GM19452 (cell line): ENCODE results near the gene PIGR.
A peak's percentile ranks its signal among the peaks of the same experiment; 100 is the strongest.

ENCODE experiments used
- ATAC-seq: cut with Tn5 transposase; IDR thresholded peaks from one replicate; pipeline ENCODE4 v1.9.1; 2021; ENCODE audit not compliant: unreplicated experiment

Gene PIGR

DNA sequence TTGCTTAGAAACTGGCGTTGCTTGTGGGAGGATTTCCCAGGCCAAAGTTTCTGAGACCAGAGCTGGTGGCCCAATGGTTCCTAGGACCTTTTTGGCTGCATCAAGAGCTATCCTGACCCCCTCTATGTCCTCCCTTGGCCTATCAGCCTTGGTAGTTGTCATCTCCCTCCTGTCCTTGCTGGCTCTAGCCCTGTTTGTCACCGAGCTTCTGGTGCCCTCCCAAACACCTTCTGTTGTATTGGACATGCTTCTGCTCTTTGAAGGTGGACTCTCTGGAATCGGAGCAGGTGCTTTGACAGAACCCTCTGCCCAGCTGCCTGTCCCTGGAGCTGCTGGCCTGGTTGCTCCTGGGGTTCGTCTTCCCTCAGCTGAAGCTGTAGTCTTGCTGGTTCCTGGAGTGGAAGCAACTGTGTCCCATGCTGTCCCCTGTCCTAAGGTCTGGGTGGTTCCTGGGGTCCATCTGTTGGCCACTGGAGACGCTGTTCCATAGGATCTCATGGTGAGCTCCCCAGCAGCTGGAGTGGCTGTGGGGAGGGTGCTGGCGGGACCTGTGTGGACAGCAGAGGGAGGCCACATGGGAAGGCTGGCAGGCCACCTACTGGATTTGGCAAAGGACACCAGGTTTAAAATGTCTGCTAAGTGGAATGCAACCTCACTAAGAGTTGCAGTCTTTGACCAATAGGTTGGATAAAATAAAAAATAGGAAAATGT lies 14.6 kb upstream of the PIGR start:
- no peak for ATAC-seq

DNA sequence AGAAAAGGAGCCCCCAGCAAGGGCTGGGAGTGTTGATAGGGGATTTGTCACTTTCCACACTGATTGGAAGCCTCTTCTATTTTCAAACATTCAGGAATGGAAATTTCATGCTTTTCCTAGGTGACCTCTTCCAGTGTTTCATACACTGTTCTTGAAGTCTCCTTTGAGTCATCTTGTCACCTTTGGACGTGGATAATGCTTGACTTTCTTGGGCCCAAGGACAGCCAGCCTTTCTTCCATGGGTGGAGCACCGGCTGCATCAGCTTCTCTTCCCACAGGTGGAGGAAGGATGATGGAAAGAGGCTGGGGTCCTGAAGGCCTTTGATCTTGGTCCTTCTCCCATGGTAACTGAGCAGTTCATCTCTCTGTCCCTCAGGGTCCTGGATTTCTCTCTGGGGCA lies 11.9 kb upstream of the PIGR start:
- no peak for ATAC-seq

- ATAC-seq = no peak
Observed at GRCh38 chr1:206957639-206958038, 11.4 kb upstream of the PIGR start.

DNA sequence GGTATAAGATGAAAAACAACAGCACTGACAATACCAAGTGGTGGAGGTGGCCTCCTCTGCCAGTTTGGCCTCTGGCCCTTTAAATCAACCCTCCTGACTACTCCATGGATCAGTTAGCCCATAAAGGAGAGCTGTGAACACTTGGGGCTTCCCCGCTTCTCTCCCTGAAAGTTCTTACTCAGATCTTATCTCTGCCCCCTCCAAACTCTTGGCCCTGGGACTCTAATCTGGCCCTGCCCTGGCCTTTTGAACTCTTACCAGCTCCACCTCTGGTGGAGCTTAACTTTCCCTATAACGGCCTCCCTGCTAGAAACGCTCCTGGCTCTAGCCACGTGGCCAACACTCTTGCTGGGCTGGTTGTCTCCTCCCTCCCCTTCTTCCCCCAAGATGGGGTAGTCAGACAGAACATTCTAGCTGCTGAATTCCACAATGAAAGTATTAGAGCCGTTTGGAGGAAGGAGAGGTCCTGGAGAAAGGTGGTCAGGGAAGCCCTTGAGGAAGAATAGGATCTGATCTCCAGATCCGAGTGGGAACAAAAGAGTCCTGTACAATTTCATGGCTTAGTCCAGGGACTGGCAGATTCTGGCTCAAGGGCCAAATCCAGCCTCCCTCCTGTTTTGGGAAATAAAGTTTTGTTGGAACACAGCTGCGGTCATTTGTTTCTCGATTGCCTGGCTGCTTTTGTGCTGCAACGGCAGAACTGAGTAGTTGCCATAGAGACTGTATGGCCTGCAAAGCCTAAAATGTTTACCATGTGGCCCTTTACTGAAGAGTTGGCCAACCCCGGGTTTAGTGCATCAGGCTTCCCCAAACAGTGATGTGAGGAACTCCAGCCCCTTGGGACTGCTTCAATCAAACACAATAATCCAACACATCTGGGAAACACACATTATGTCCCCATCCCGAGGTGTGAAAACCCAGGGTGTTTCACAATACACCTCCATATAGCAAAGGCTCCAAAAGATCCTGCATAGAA lies 9.5 kb upstream of the PIGR start:
- no peak for ATAC-seq

- ATAC-seq = no peak
Observed at GRCh38 chr1:206954459-206955342, 8.4 kb upstream of the PIGR start.

GRCh38 chr1:206953626-206954025 lies 7.4 kb upstream of the PIGR start:
- ATAC-seq = no peak

GRCh38 chr1:206953126-206953525 lies 6.9 kb upstream of the PIGR start:
- no peak for ATAC-seq

DNA sequence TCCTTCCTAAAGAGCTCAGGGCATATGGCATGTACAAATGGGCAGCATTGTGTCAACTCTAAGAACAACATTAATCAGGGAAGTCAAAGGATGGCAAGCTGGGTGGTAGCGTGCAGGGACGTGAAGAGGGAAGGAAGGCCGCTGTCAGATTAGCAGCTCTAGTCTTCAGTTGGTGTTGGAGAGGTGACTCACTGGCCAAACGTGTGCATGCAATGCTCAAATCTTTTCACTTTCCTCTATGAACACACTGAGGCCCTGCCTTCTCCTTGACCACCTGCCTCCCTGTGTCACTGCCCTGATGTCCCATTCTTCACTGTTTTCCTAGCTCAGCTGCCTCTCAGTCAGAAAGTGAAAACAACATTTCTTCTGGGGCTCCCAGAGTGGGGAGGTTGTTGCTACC lies 5.9 kb upstream of the PIGR start:
- no peak for ATAC-seq

DNA sequence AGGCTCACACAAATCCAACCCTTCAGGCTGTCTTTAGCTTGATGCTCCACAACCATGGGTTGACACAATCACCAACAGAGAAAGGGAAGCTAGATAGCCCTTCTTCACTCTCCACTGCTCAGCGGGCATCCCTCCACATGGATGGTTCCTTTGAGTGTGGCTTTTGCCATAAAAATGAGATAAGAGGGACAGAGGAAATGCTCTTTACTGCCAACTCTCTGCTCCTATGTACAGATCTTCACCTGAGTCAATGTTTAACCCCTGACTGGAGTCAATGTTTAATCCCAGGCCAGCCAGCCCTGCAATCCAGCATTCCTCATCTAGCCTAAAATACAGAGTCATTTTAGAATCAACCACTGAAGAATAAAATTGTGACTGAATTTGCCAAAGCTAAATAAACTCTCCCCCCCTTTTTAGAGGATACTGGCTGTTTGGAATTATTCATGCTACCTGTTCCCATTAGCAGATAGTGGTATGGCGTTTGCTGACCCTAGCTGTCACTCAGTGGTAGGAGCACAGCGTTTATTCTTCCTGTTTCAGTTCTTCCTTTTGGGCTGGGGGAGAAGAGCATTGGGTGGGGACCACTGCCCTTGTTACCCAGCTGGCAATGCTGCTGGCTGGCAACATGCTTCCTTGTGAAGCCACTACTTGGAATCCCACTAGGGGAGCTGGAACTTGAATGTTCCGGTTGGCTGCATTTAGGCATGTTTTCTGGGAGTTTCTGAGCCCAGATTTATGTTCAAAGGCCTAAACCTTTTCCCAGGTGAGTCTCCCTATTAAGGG lies 5.2 kb upstream of the PIGR start:
- peak; percentile 58 for ATAC-seq

DNA sequence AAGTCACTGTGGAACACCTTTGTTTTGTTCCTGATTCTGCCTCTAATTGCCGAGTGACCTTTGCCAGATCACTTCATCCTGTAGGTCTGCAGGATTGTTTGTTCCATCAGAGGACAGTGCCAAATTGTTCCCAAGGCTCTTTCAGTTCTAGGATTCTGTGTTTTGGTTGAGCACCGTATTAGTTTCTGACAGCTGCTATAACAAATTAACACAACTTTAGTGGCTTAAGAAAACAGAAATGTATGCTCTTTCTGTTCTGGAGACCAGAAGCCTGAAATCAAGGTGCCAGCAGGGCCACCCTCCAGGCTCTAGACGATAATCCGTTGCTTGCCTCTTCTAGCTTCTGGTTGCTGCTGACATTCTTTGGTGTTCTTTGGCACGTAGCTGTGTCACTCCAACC lies 3.4 kb upstream of the PIGR start:
- no peak for ATAC-seq

GRCh38 chr1:206949208-206949607 lies 2.9 kb upstream of the PIGR start:
- no peak for ATAC-seq

- ATAC-seq = no peak
Observed at GRCh38 chr1:206947255-206947654, 989 bp upstream of the PIGR start.

DNA sequence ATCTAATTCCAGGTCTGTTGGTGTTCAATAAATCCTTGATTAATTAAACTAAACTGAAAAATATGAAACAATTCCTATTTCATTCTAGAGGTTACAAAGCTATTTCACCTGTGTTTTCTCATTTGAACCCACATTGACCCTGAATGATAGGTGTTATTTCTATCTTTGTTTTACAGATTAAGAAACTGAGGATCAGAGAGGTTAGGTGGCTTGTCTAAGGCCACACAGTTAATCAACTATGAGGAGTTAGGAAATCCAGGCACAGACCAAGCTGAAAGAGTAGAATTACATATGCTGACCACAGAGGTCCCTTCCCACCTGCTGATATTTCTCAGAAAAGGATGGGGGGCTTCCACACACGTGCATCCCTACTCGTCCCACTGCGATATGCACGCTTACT lies 487 bp downstream of the PIGR start:
- ATAC-seq = no peak

DNA sequence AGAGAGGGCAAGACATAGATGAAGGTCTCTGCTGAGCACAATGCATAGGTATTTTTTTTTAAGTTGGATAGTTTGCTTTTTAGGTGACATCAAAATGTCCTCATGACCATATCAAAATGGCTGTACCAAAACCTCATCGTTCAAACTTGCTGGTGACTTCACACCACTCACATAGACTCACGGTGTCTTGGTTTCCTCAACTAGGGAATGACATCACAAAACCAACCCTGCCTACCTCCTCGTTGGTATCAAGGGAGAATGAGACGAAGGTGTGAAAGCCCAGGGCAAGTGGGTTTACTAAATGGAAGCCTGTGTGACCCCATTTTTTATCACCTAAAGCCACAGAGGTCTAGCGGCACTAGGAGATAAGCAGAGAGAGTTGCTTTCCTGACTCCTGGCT lies 1.6 kb downstream of the PIGR start:
- no peak for ATAC-seq

DNA sequence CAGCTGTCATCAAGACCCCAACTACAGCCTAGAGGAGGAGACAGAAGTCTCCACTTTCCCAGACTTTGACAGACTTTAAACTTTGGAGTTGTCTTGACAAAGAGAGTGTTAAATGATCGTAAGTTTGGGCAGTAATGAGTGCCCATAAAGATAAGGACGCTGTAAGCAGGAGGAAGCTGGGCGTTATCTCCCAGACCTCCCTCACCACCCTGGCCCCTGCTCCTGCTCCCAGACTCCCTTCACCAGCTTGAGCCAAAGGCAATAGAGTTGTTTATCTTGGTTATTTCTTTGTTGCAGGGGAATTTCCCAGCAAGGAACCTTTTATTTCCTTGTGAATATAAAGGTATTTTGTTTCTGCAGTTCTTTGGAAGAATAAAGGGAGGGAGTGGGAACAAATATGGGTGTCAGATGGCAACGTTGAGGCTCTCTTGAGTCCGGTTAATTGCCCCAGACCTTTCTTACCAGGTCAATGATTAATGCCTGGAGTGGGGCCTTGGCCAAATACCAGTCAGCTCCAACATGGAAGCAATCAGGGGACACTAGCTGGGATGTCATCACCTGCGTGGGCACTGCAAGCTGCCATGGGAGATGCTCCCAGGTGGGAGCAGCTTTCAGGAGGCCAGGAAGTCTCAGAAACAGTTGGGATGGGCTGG lies 4.4 kb downstream of the PIGR start:
- ATAC-seq = no peak

GRCh38 chr1:206940588-206940936 lies 5.7 kb downstream of the PIGR start:
- ATAC-seq = no peak

GRCh38 chr1:206939841-206940587 lies 6.3 kb downstream of the PIGR start:
- ATAC-seq = no peak

GRCh38 chr1:206939131-206939530 lies 7.1 kb downstream of the PIGR start:
- ATAC-seq = no peak

DNA sequence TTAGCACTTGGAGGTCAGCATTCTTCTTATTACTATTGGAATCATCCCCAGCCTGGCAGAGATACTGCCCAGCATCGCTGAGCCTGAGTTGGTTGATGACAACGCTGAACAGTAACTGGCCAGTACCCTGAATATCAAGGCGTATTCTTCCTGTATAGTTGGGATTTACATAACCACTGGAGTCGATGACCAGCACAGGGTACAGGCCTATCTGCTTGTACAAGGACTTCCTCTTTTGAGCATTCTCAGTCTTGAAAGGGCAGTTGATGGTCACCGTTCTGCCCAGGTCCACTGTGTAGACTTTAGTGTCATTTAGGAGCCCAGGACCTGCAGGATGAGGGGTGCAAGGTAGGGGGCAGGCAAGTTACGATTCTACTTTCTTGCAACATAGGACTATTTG lies 8.8 kb downstream of the PIGR start:
- no peak for ATAC-seq
